ENCODE measurements around the gene LDLRAD3.

The LDLRAD3 gene

GRCh38 chr11:36280531-36280930 lies 336.7 kb downstream of the LDLRAD3 start:
- H2AFZ ChIP-seq (ENCODE audit: low read length), result no peak overlapping the region
- H3K9me3 ChIP-seq (ENCODE audit: insufficient read depth, low read depth, low read length), result 0 out of 2 replicates have a peak, but pooled peaks cover 7% of the 10 kb centered on the region
- TF ChIP-seq CTCF (conservative IDR thresholded peaks at IDR 0.05; ENCODE audit: low read length), result no peak
- no peaks in the 10 kb centered on the region for H3K79me2 ChIP-seq (ENCODE audit: insufficient read depth, low read length)
- H3K27me3 ChIP-seq (ENCODE audit: insufficient read depth, low read length, poor library complexity, severe bottlenecking), result no peaks in the 10 kb centered on the region
- H3K4me2 ChIP-seq (ENCODE audit: low read depth, low read length, poor library complexity, severe bottlenecking), result no peak overlapping the region
- no peaks in the 10 kb centered on the region for H3K36me3 ChIP-seq (ENCODE audit: insufficient read depth, low read length)
- H4K20me1 ChIP-seq (ENCODE audit: insufficient read depth, low read length, poor library complexity, severe bottlenecking), result no peaks in the 10 kb centered on the region
- H3F3A ChIP-seq (ENCODE audit: low read depth), result no peaks in the 10 kb centered on the region
- no peak overlapping the region for H3K9ac ChIP-seq (ENCODE audit: low read depth, low read length, poor library complexity, severe bottlenecking)
- H3K4me3 ChIP-seq (ENCODE audit: low read length, poor library complexity, severe bottlenecking), result no peak overlapping the region
- no peaks in the 10 kb centered on the region for H3K9me2 ChIP-seq (replicated peaks; ENCODE audit: low read depth, low read length)
- H3K4me1 ChIP-seq (ENCODE audit: insufficient read depth, low read length, poor library complexity, severe bottlenecking), result no peaks in the 10 kb centered on the region

All from Loucy (cell line).